ENCODE data around the gene RPRD1B. TPM values are rescaled to one million over a fixed set of nuclear protein-coding genes. Genes with fewer than 3 reads are reported as not detected.

Gene RPRD1B
- polyA plus RNA-seq, 2 donors: 4.9 to 10.2 TPM

GRCh38 chr20:38013887-38014286, 19.7 kb upstream of the RPRD1B start:
- Histone ChIP-seq H3K4me3 (ENCODE audit: low read depth in 1 of 2, low read length in 2 of 2) (no peak overlapping the region), H3K9me3 (ENCODE audit: control insufficient read depth in 2 of 2, insufficient read depth in 1 of 2, low read depth in 1 of 2, low read length in 1 of 2) (peaks cover 0 to 2% of the 10 kb centered on the region in 2 donors), H3K4me1 (ENCODE audit: control insufficient read depth in 2 of 2, insufficient read depth in 2 of 2, low read length in 1 of 2) (no peaks in the 10 kb centered on the region), H3K36me3 (ENCODE audit: control insufficient read depth in 2 of 2, insufficient read depth in 2 of 2, low read length in 1 of 2) (peaks cover 10 to 22% of the 10 kb centered on the region in 2 donors), H3K27me3 (ENCODE audit: control insufficient read depth in 1 of 2, insufficient read depth in 2 of 2, low read length in 2 of 2) (no peaks in the 10 kb centered on the region), H3K27ac (ENCODE audit: low read depth in 2 of 2, low read length in 1 of 2) (no peak overlapping the region)
- 79 to 85% methylated on average over 2 of the region's 2 CpGs for WGBS, 2 donors

GRCh38 chr20:38017959-38018358, 15.6 kb upstream of the RPRD1B start:
- Histone ChIP-seq H3K4me3 (ENCODE audit: low read depth in 1 of 2, low read length in 2 of 2) (no peak overlapping the region), H3K9me3 (ENCODE audit: control insufficient read depth in 2 of 2, insufficient read depth in 1 of 2, low read depth in 1 of 2, low read length in 1 of 2) (peaks cover 0 to 3% of the 10 kb centered on the region in 2 donors), H3K27ac (ENCODE audit: low read depth in 2 of 2, low read length in 1 of 2) (no peak overlapping the region), H3K4me1 (ENCODE audit: control insufficient read depth in 2 of 2, insufficient read depth in 2 of 2, low read length in 1 of 2) (no peaks in the 10 kb centered on the region), H3K27me3 (ENCODE audit: control insufficient read depth in 1 of 2, insufficient read depth in 2 of 2, low read length in 2 of 2) (no peaks in the 10 kb centered on the region), H3K36me3 (ENCODE audit: control insufficient read depth in 2 of 2, insufficient read depth in 2 of 2, low read length in 1 of 2) (peaks cover 0 to 10% of the 10 kb centered on the region in 2 donors)
- WGBS, 2 donors: 97 to 100% methylated on average over 1 of the region's 1 CpG

- WGBS, 2 donors: 94 to 100% methylated on average over 2 of the region's 2 CpGs
These were observed 15.2 kb upstream of the RPRD1B start for GRCh38 chr20:38018385-38018784.

GRCh38 chr20:38021087-38021772, 12.3 kb upstream of the RPRD1B start:
- Histone ChIP-seq H3K27ac (ENCODE audit: low read depth in 2 of 2, low read length in 1 of 2) (no peak overlapping the region), H3K4me3 (ENCODE audit: low read depth in 1 of 2, low read length in 2 of 2) (no peak overlapping the region), H3K4me1 (ENCODE audit: control insufficient read depth in 2 of 2, insufficient read depth in 2 of 2, low read length in 1 of 2) (no peaks in the 10 kb centered on the region), H3K36me3 (ENCODE audit: control insufficient read depth in 2 of 2, insufficient read depth in 2 of 2, low read length in 1 of 2) (peaks cover 0 to 6% of the 10 kb centered on the region in 2 donors), H3K27me3 (ENCODE audit: control insufficient read depth in 1 of 2, insufficient read depth in 2 of 2, low read length in 2 of 2) (no peaks in the 10 kb centered on the region), H3K9me3 (ENCODE audit: control insufficient read depth in 2 of 2, insufficient read depth in 1 of 2, low read depth in 1 of 2, low read length in 1 of 2) (peaks cover 0 to 3% of the 10 kb centered on the region in 2 donors)
- 71 to 73% methylated on average over 2 of the region's 2 CpGs for WGBS, 2 donors

More at GRCh38 chr20:38018385-38018784, 15.2 kb upstream of the RPRD1B start:
- Histone ChIP-seq H3K4me1 (ENCODE audit: control insufficient read depth in 2 of 2, insufficient read depth in 2 of 2, low read length in 1 of 2) (no peaks in the 10 kb centered on the region), H3K4me3 (ENCODE audit: low read depth in 1 of 2, low read length in 2 of 2) (no peak overlapping the region), H3K9me3 (ENCODE audit: control insufficient read depth in 2 of 2, insufficient read depth in 1 of 2, low read depth in 1 of 2, low read length in 1 of 2) (peaks cover 0 to 3% of the 10 kb centered on the region in 2 donors), H3K27ac (ENCODE audit: low read depth in 2 of 2, low read length in 1 of 2) (no peak overlapping the region), H3K27me3 (ENCODE audit: control insufficient read depth in 1 of 2, insufficient read depth in 2 of 2, low read length in 2 of 2) (no peaks in the 10 kb centered on the region), H3K36me3 (ENCODE audit: control insufficient read depth in 2 of 2, insufficient read depth in 2 of 2, low read length in 1 of 2) (peaks cover 0 to 7% of the 10 kb centered on the region in 2 donors)

GRCh38 chr20:38023181-38024001, 10.2 kb upstream of the RPRD1B start:
- no peak overlapping the region for H3K27ac ChIP-seq (ENCODE audit: low read depth in 2 of 2, low read length in 1 of 2)
- H3K36me3 ChIP-seq (ENCODE audit: control insufficient read depth in 2 of 2, insufficient read depth in 2 of 2, low read length in 1 of 2): peaks cover 0 to 2% of the 10 kb centered on the region in 2 donors
- no peaks in the 10 kb centered on the region for H3K27me3 ChIP-seq (ENCODE audit: control insufficient read depth in 1 of 2, insufficient read depth in 2 of 2, low read length in 2 of 2)
- H3K4me3 ChIP-seq (ENCODE audit: low read depth in 1 of 2, low read length in 2 of 2): no peak overlapping the region
- 71 to 84% methylated on average over 5 of the region's 5 CpGs for WGBS, 2 donors
- peaks cover 0 to 3% of the 10 kb centered on the region in 2 donors for H3K9me3 ChIP-seq (ENCODE audit: control insufficient read depth in 2 of 2, insufficient read depth in 1 of 2, low read depth in 1 of 2, low read length in 1 of 2)
- no peaks in the 10 kb centered on the region for H3K4me1 ChIP-seq (ENCODE audit: control insufficient read depth in 2 of 2, insufficient read depth in 2 of 2, low read length in 1 of 2)

GRCh38 chr20:38024496-38024895, 9.1 kb upstream of the RPRD1B start:
- H3K27ac ChIP-seq (ENCODE audit: low read depth in 2 of 2, low read length in 1 of 2): no peak overlapping the region

GRCh38 chr20:38029453-38029852, 4.1 kb upstream of the RPRD1B start:
- Histone ChIP-seq H3K27me3 (ENCODE audit: control insufficient read depth in 1 of 2, insufficient read depth in 2 of 2, low read length in 2 of 2) (no peaks in the 10 kb centered on the region), H3K4me1 (ENCODE audit: control insufficient read depth in 2 of 2, insufficient read depth in 2 of 2, low read length in 1 of 2) (peaks cover 0 to 4% of the 10 kb centered on the region in 2 donors), H3K9me3 (ENCODE audit: control insufficient read depth in 2 of 2, insufficient read depth in 1 of 2, low read depth in 1 of 2, low read length in 1 of 2) (no peaks in the 10 kb centered on the region), H3K27ac (ENCODE audit: low read depth in 2 of 2, low read length in 1 of 2) (no peak overlapping the region), H3K4me3 (ENCODE audit: low read depth in 1 of 2, low read length in 2 of 2) (no peak overlapping the region), H3K36me3 (ENCODE audit: control insufficient read depth in 2 of 2, insufficient read depth in 2 of 2, low read length in 1 of 2) (peaks cover 0 to 2% of the 10 kb centered on the region in 2 donors)
- 93 to 95% methylated on average over 3 of the region's 3 CpGs for WGBS, 2 donors

More at GRCh38 chr20:38024496-38024895, 9.1 kb upstream of the RPRD1B start:
- Histone ChIP-seq H3K9me3 (ENCODE audit: control insufficient read depth in 2 of 2, insufficient read depth in 1 of 2, low read depth in 1 of 2, low read length in 1 of 2) (no peaks in the 10 kb centered on the region), H3K4me1 (ENCODE audit: control insufficient read depth in 2 of 2, insufficient read depth in 2 of 2, low read length in 1 of 2) (no peaks in the 10 kb centered on the region), H3K4me3 (ENCODE audit: low read depth in 1 of 2, low read length in 2 of 2) (no peak overlapping the region), H3K27me3 (ENCODE audit: control insufficient read depth in 1 of 2, insufficient read depth in 2 of 2, low read length in 2 of 2) (no peaks in the 10 kb centered on the region), H3K36me3 (ENCODE audit: control insufficient read depth in 2 of 2, insufficient read depth in 2 of 2, low read length in 1 of 2) (peaks cover 0 to 2% of the 10 kb centered on the region in 2 donors)
- WGBS, 2 donors: 75 to 84% methylated on average over 5 of the region's 5 CpGs

- no peaks in the 10 kb centered on the region for H3K27me3 ChIP-seq (ENCODE audit: control insufficient read depth in 1 of 2, insufficient read depth in 2 of 2, low read length in 2 of 2)
- WGBS, 2 donors: 91 to 92% methylated on average over 3 of the region's 3 CpGs
- H3K36me3 ChIP-seq (ENCODE audit: control insufficient read depth in 2 of 2, insufficient read depth in 2 of 2, low read length in 1 of 2): peaks cover 0 to 2% of the 10 kb centered on the region in 2 donors
- no peaks in the 10 kb centered on the region for H3K9me3 ChIP-seq (ENCODE audit: control insufficient read depth in 2 of 2, insufficient read depth in 1 of 2, low read depth in 1 of 2, low read length in 1 of 2)
- H3K4me1 ChIP-seq (ENCODE audit: control insufficient read depth in 2 of 2, insufficient read depth in 2 of 2, low read length in 1 of 2): peaks cover 0 to 11% of the 10 kb centered on the region in 2 donors
- H3K4me3 ChIP-seq (ENCODE audit: low read depth in 1 of 2, low read length in 2 of 2): no peak overlapping the region
- no peak overlapping the region for H3K27ac ChIP-seq (ENCODE audit: low read depth in 2 of 2, low read length in 1 of 2)
These were observed 1.6 kb upstream of the RPRD1B start for GRCh38 chr20:38031957-38032356.

GRCh38 chr20:38032585-38033329, 789 bp upstream of the RPRD1B start:
- 23 to 26% methylated on average over 28 of the region's 28 CpGs for WGBS, 2 donors

More at GRCh38 chr20:38032585-38033329, 789 bp upstream of the RPRD1B start:
- Histone ChIP-seq H3K27me3 (ENCODE audit: control insufficient read depth in 1 of 2, insufficient read depth in 2 of 2, low read length in 2 of 2) (no peaks in the 10 kb centered on the region), H3K36me3 (ENCODE audit: control insufficient read depth in 2 of 2, insufficient read depth in 2 of 2, low read length in 1 of 2) (peaks cover 0 to 2% of the 10 kb centered on the region in 2 donors), H3K4me3 (ENCODE audit: low read depth in 1 of 2, low read length in 2 of 2) (peak overlapping the region; percentile 74 to 86), H3K27ac (ENCODE audit: low read depth in 2 of 2, low read length in 1 of 2) (peak overlapping the region; percentile 82 to 97), H3K9me3 (ENCODE audit: control insufficient read depth in 2 of 2, insufficient read depth in 1 of 2, low read depth in 1 of 2, low read length in 1 of 2) (no peaks in the 10 kb centered on the region), H3K4me1 (ENCODE audit: control insufficient read depth in 2 of 2, insufficient read depth in 2 of 2, low read length in 1 of 2) (peaks cover 0 to 13% of the 10 kb centered on the region in 2 donors)

Measured in esophagus (tissue), 2 donors.